ENCODE results near the gene ICE1. TPM values are rescaled to one million over a fixed set of nuclear protein-coding genes. Genes with fewer than 3 reads are reported as not detected.

The ICE1 gene
- total and polyA plus RNA-seq, 12 donors = 4.8 to 20.3 (median 18.6) TPM

GRCh38 chr5:5537426-5537825 lies 114.9 kb downstream of the ICE1 start:
- Histone ChIP-seq H3K36me3 (no peaks in the 10 kb centered on the region), H3K4me1 (no peaks in the 10 kb centered on the region), H3K27ac (no peak overlapping the region), H3K4me3 (no peak overlapping the region), H3K27me3 (peaks cover 0 to 7% (median 3%) of the 10 kb centered on the region in 7 donors), H3K9me3 (no peaks in the 10 kb centered on the region)
- TF ChIP-seq, protein P1, sequence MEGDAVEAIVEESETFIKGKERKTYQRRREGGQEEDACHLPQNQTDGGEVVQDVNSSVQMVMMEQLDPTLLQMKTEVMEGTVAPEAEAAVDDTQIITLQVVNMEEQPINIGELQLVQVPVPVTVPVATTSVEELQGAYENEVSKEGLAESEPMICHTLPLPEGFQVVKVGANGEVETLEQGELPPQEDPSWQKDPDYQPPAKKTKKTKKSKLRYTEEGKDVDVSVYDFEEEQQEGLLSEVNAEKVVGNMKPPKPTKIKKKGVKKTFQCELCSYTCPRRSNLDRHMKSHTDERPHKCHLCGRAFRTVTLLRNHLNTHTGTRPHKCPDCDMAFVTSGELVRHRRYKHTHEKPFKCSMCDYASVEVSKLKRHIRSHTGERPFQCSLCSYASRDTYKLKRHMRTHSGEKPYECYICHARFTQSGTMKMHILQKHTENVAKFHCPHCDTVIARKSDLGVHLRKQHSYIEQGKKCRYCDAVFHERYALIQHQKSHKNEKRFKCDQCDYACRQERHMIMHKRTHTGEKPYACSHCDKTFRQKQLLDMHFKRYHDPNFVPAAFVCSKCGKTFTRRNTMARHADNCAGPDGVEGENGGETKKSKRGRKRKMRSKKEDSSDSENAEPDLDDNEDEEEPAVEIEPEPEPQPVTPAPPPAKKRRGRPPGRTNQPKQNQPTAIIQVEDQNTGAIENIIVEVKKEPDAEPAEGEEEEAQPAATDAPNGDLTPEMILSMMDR (IDR thresholded peaks at IDR 0.05) = no peak
- intact Hi-C loops (cut with DNase I) = loop anchor here in 1 of 10 donors (5.0 kb wide), 1 partner anchor 1895 kb away; no protein-coding TSS in a partner anchor
- ATAC-seq = no peak
- DNase-seq = no peak
- 70 to 73% methylated on average over 8 of the region's 8 CpGs for WGBS, 2 donors

DNA sequence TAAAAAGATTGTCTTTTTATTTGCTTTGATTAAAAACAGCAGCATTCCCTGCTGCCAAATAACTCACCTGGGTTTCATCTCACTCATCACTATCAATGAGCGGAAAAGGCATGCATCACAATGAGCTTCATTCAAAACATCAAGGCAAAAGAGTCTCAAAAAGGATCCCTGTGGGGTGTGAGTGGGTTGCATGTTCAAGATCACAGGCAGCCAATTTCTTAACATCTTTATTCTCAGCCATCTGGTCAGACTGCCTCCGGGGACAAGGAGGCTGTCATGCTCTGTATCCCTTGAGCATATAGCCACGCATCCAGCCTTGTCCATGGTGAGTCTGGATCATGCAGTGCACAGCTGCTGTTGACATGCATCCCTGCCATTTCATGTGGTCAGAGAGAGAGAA lies 117.1 kb downstream of the ICE1 start:
- intact Hi-C loops (cut with DNase I) = loop anchor here in 1 of 10 donors (5.0 kb wide), 1 partner anchor 1893 kb away; no protein-coding TSS in a partner anchor
- TF ChIP-seq, protein P1 (IDR thresholded peaks at IDR 0.05) = no peak
- no peak overlapping the region for H3K4me3 ChIP-seq
- ATAC-seq (no peak), DNase-seq (no peak)
- H3K27me3 ChIP-seq = peaks cover 0 to 2% (median 0%) of the 10 kb centered on the region in 7 donors
- H3K36me3 ChIP-seq = no peaks in the 10 kb centered on the region
- WGBS, 2 donors = 58 to 60% methylated on average over 3 of the region's 3 CpGs
- H3K9me3 ChIP-seq = no peaks in the 10 kb centered on the region
- H3K27ac ChIP-seq = no peak overlapping the region
- H3K4me1 ChIP-seq = peaks cover 0 to 4% (median 0%) of the 10 kb centered on the region in 9 donors
